Measurements from ENCODE around the gene C17orf58. TPM values are rescaled to one million over a fixed set of nuclear protein-coding genes. Genes with fewer than 3 reads are reported as not detected.

Gene C17orf58
- total and polyA plus RNA-seq, 9 of the 15 experiments (the other 6 are each of a cell fraction or from before 2014, with no cell fraction given): 8.6 to 37.4 (median 27.6) TPM

DNA sequence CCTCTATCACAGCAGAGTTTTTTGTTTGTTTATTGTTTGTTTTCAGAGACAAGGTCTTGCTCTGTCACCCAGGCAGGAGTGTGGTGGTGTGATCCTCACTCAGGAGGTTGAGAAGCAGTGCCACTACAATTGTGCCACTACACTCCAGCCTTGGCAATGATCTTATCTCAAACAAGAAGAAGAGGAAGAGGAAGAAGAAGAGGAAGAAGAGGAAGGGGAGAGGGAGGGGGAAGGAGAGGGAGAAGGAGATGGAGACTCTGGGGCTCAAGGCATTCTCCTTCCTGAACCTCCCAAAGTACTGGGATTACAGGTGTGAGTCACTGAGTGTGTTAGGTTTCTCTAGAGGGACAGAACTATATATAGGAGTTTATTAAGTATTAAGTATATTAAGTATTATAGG lies 17.1 kb upstream of the C17orf58 start:
- Histone ChIP-seq H2AFZ (ENCODE audit: low read depth, low read length) (no peak overlapping the region), H3K4me1 (replicated peaks in 1 of 2; ENCODE audit: control insufficient read depth in 2 of 2, insufficient read depth in 2 of 2, low read length in 2 of 2) (peaks cover 2 to 7% of the 10 kb centered on the region in 2 experiments; a peak in 3 of 5 replicates), H3K79me2 (ENCODE audit: control insufficient read depth, insufficient read depth, low read length) (no peaks in the 10 kb centered on the region), H3K27me3 (ENCODE audit: control insufficient read depth in 2 of 2, insufficient read depth in 2 of 2, low read length in 2 of 2) (no peaks in the 10 kb centered on the region), H3K9me1 (ENCODE audit: control insufficient read depth, insufficient read depth, low read length) (no peaks in the 10 kb centered on the region), H3K4me3 (no peak overlapping the region), H4K20me1 (replicated peaks; ENCODE audit: control insufficient read depth, insufficient read depth, low read length) (no peaks in the 10 kb centered on the region), H3K9me3 (replicated peaks; ENCODE audit: control insufficient read depth, insufficient read depth, low read depth, low read length) (no peaks in the 10 kb centered on the region; the same call in 1 of the 2 replicates), H3K36me3 (ENCODE audit: control insufficient read depth, insufficient read depth, low read length) (no peaks in the 10 kb centered on the region), H3K9ac (ENCODE audit: insufficient read depth in 1 of 2, low read depth in 2 of 2, low read length in 2 of 2) (no peak overlapping the region), H3K27ac (ENCODE audit: extremely low read depth, low read depth, low read length) (no peak overlapping the region), H3K4me2 (ENCODE audit: insufficient read depth, low read length) (no peak overlapping the region)
- ChIA-PET POLR2A (no interaction called here), CTCF (ENCODE audit: low intra/inter-chr PET ratio) (no interaction called here)
- TF ChIP-seq MYC (IDR thresholded peaks at IDR 0.05; ENCODE audit: low read depth, low read length) (no peak), MYC (CRISPR knock-in tag; IDR thresholded peaks at IDR 0.05; ENCODE audit: borderline replicate concordance, low read depth) (no peak), RBM14 (IDR thresholded peaks at IDR 0.05; ENCODE audit: borderline replicate concordance, insufficient read depth, low read depth, low read length) (no peak), EHMT2 (IDR thresholded peaks at IDR 0.05) (no peak), NFYB (IDR thresholded peaks at IDR 0.05; ENCODE audit: extremely low read depth, insufficient read length) (no peak), TFE3 (CRISPR knock-in tag; IDR thresholded peaks at IDR 0.05) (no peak), SIX5 (IDR thresholded peaks at IDR 0.05; ENCODE audit: borderline replicate concordance in 1 of 2, insufficient read depth in 1 of 2, low read depth in 1 of 2, low read length in 2 of 2) (no peak)
- TF ChIP-seq, protein P1, sequence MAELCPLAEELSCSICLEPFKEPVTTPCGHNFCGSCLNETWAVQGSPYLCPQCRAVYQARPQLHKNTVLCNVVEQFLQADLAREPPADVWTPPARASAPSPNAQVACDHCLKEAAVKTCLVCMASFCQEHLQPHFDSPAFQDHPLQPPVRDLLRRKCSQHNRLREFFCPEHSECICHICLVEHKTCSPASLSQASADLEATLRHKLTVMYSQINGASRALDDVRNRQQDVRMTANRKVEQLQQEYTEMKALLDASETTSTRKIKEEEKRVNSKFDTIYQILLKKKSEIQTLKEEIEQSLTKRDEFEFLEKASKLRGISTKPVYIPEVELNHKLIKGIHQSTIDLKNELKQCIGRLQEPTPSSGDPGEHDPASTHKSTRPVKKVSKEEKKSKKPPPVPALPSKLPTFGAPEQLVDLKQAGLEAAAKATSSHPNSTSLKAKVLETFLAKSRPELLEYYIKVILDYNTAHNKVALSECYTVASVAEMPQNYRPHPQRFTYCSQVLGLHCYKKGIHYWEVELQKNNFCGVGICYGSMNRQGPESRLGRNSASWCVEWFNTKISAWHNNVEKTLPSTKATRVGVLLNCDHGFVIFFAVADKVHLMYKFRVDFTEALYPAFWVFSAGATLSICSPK (IDR thresholded peaks at IDR 0.05; ENCODE audit: borderline replicate concordance): no peak
- no peak for FAIRE-seq
- no peak for DNase-seq (ENCODE audit: extremely low read depth in 1 of 4, low spot score in 3 of 4)
- no peak for ATAC-seq
- no TSS peak for BruUV-seq (replicated peaks)
- in situ Hi-C loops (cut with MboI) (no loop called here), intact Hi-C loops (cut with micrococcal nuclease) (loop anchor here (10.0 kb wide), 1 partner anchor 179 kb away; no protein-coding TSS in a partner anchor)
